Bronchial epithelial cell (primary cell): ENCODE measurements around the gene CDK14. TPM values are rescaled to one million over a fixed set of nuclear protein-coding genes. Genes with fewer than 3 reads are reported as not detected.

Experiments
- DNase-seq: peaks from one replicate; pipeline ENCODE4 v3.0.0-alpha.2; 2010; ENCODE audit warnings: low read depth
- FAIRE-seq: peaks from 2 replicates; lab custom pipeline; 2011; peaks lifted over from hg19 to GRCh38; lab: Jason Lieb, UNC
- H3K27me3 ChIP-seq: 2 replicates; pipeline ENCODE4 v1.5.1; 2011; ENCODE audit warnings: low read length; ENCODE audit not compliant: control insufficient read depth, insufficient read depth
- H3K36me3 ChIP-seq: 2 replicates; pipeline ENCODE4 v1.5.1; 2011; ENCODE audit warnings: low read length; ENCODE audit not compliant: control insufficient read depth, insufficient read depth
- H3K4me3 ChIP-seq: 2 replicates; pipeline ENCODE4 v1.5.1; 2011; ENCODE audit warnings: mild to moderate bottlenecking, low read depth, low read length, control low read depth
- CTCF ChIP-seq: IDR thresholded peaks from 2 replicates; pipeline ENCODE4 v1.5.1; 2011; ENCODE audit warnings: mild to moderate bottlenecking, moderate library complexity, low read length, control low read depth, inconsistent platforms; ENCODE audit not compliant: insufficient read depth, severe bottlenecking
- total RNA-seq: library from RNA; depleted of rRNA; stranded (reverse); fragments of >200 nt; gene quantifications from 2 replicates; pipeline ENCODE4 v1.2.1, GENCODE V29; 2014

Gene CDK14
- total RNA-seq, 1 donor from 2014 or later: 8.7 TPM

- H3K4me3 ChIP-seq: no peak overlapping the region
- no peaks in the 10 kb centered on the region for H3K27me3 ChIP-seq
- DNase-seq (no peak), FAIRE-seq (no peak)
- TF ChIP-seq CTCF: no peak
- no peaks in the 10 kb centered on the region for H3K36me3 ChIP-seq
These were observed 46.9 kb downstream of the CDK14 start for GRCh38 chr7:90642978-90643377.

- DNase-seq (no peak), FAIRE-seq (no peak)
- TF ChIP-seq CTCF: no peak
- Histone ChIP-seq H3K27me3 (no peaks in the 10 kb centered on the region), H3K4me3 (no peak overlapping the region), H3K36me3 (no peaks in the 10 kb centered on the region)
These were observed 49.7 kb downstream of the CDK14 start for GRCh38 chr7:90645784-90646183.

GRCh38 chr7:90648107-90648506 is 52.0 kb downstream of the CDK14 start:
- FAIRE-seq: no peak
- DNase-seq: no peak

GRCh38 chr7:90648834-90649233 is 52.7 kb downstream of the CDK14 start:
- no peak for TF ChIP-seq CTCF
- FAIRE-seq (no peak), DNase-seq (no peak)
- H3K36me3 ChIP-seq: no peaks in the 10 kb centered on the region
- no peaks in the 10 kb centered on the region for H3K27me3 ChIP-seq
- no peak overlapping the region for H3K4me3 ChIP-seq

More at GRCh38 chr7:90648107-90648506, 52.0 kb downstream of the CDK14 start:
- Histone ChIP-seq H3K27me3 (no peaks in the 10 kb centered on the region), H3K4me3 (no peak overlapping the region), H3K36me3 (no peaks in the 10 kb centered on the region)
- TF ChIP-seq CTCF: no peak

GRCh38 chr7:90654718-90655427 is 58.8 kb downstream of the CDK14 start:
- DNase-seq (no peak), FAIRE-seq (no peak)
- no peak for TF ChIP-seq CTCF
- no peak overlapping the region for H3K4me3 ChIP-seq
- no peaks in the 10 kb centered on the region for H3K36me3 ChIP-seq
- H3K27me3 ChIP-seq: no peaks in the 10 kb centered on the region

- peak; percentile 87 for DNase-seq
These were observed 59.4 kb downstream of the CDK14 start for GRCh38 chr7:90655566-90655965.

More at GRCh38 chr7:90655566-90655965, 59.4 kb downstream of the CDK14 start:
- Histone ChIP-seq H3K36me3 (no peaks in the 10 kb centered on the region), H3K4me3 (no peak overlapping the region), H3K27me3 (no peaks in the 10 kb centered on the region)
- no peak for TF ChIP-seq CTCF
- no peak for FAIRE-seq
